A549 (cell line): ENCODE results near the gene CEBPB.

Experiments used
- BCL3 ChIP-seq: fragments of >200 bp; sonication (Bioruptor Twin); formaldehyde crosslinking; IDR thresholded peaks from 3 replicates; pipeline ENCODE4 v1.6.1; 2016
- BHLHE40 ChIP-seq: IDR thresholded peaks from 2 replicates; pipeline ENCODE4 v1.6.1; 2012; ENCODE audit warnings: low read depth, low read length, inconsistent platforms
- EP300 ChIP-seq, 2 experiments: fragments of >200 bp; sonication (Bioruptor Twin); formaldehyde crosslinking; IDR thresholded peaks; 2 replicates in 1 of 2; 3 replicates in 1 of 2; pipeline ENCODE4 v1.6.1; 2016 to 2017
- ESRRA ChIP-seq: fragments of 150-350 bp; IDR thresholded peaks from 2 replicates; pipeline ENCODE4 v1.6.1; 2014; ENCODE audit warnings: mild to moderate bottlenecking, low read length, borderline replicate concordance
- HOXB5 ChIP-seq: fragments of 250-450 bp; sonication (Bioruptor Pico); IDR thresholded peaks from 2 replicates; pipeline ENCODE4 v1.5.0; 2020; ENCODE audit warnings: mild to moderate bottlenecking, moderate library complexity
- NR3C1 ChIP-seq: fragments of >200 bp; sonication (Bioruptor Twin); formaldehyde crosslinking; IDR thresholded peaks from 3 replicates; pipeline ENCODE4 v1.6.1; 2017
- PBX3 ChIP-seq: IDR thresholded peaks from 2 replicates; pipeline ENCODE4 v1.6.1; 2012
- POLR2A ChIP-seq: IDR thresholded peaks from 2 replicates; pipeline ENCODE4 v1.6.1; 2012; ENCODE audit warnings: mild to moderate bottlenecking, low read length
- POLR2AphosphoS2 ChIP-seq: conservative IDR thresholded peaks from 2 replicates; pipeline ENCODE4 v1.6.1; 2012; ENCODE audit warnings: low read length, improper control_type of control experiment, inconsistent platforms
- RCOR1 ChIP-seq: fragments of 150-350 bp; IDR thresholded peaks from 2 replicates; pipeline ENCODE4 v1.6.1; 2014; ENCODE audit warnings: antibody characterized with exemption, low read length, low read depth
- USF2 ChIP-seq: fragments of 450-650 bp; IDR thresholded peaks from 2 replicates; pipeline ENCODE4 v1.6.1; 2014; ENCODE audit warnings: antibody characterized with exemption
- TF ChIP-seq, protein P1 (sequence below): fragments of >200 bp; sonication (Bioruptor Twin); formaldehyde crosslinking; IDR thresholded peaks from 3 replicates; pipeline ENCODE4 v1.5.1; 2016
- TF ChIP-seq, protein P2 (sequence below): fragments of >200 bp; sonication (Bioruptor Twin); formaldehyde crosslinking; IDR thresholded peaks from 2 replicates; pipeline ENCODE4 v1.6.1; 2016

- no peak for TF ChIP-seq PBX3
- TF ChIP-seq USF2, result no peak
- no peak for TF ChIP-seq ESRRA
- TF ChIP-seq BHLHE40, result no peak
- TF ChIP-seq POLR2A, result no peak
- TF ChIP-seq, protein P1, sequence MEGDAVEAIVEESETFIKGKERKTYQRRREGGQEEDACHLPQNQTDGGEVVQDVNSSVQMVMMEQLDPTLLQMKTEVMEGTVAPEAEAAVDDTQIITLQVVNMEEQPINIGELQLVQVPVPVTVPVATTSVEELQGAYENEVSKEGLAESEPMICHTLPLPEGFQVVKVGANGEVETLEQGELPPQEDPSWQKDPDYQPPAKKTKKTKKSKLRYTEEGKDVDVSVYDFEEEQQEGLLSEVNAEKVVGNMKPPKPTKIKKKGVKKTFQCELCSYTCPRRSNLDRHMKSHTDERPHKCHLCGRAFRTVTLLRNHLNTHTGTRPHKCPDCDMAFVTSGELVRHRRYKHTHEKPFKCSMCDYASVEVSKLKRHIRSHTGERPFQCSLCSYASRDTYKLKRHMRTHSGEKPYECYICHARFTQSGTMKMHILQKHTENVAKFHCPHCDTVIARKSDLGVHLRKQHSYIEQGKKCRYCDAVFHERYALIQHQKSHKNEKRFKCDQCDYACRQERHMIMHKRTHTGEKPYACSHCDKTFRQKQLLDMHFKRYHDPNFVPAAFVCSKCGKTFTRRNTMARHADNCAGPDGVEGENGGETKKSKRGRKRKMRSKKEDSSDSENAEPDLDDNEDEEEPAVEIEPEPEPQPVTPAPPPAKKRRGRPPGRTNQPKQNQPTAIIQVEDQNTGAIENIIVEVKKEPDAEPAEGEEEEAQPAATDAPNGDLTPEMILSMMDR, result no peak
- no peak for TF ChIP-seq EP300 (IDR thresholded peaks at IDR 0.05)
- no peak for TF ChIP-seq RCOR1
- TF ChIP-seq NR3C1, result no peak
- no peak for TF ChIP-seq HOXB5 (CRISPR knock-in tag)
- TF ChIP-seq POLR2AphosphoS2, result no peak
- TF ChIP-seq, protein P2, sequence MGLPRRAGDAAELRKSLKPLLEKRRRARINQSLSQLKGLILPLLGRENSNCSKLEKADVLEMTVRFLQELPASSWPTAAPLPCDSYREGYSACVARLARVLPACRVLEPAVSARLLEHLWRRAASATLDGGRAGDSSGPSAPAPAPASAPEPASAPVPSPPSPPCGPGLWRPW, result no peak
- TF ChIP-seq BCL3, result no peak
Measured at GRCh38 chr20:50198716-50199115, 8.1 kb downstream of the CEBPB start.
